Activated B cell treated with CpG ODN at 0.5 μM for 24 hours (primary cell): Measurements from ENCODE around the gene TSNAXIP1. TPM values are rescaled to one million over a fixed set of nuclear protein-coding genes. Genes with fewer than 3 reads are reported as not detected.

ENCODE experiments used
- ATAC-seq: fragments of 200-7000 bp; cut with Tn5 transposase; one replicate; pipeline ENCODE4 v1.10.0; 2021; ENCODE audit warnings: low read depth, mild to moderate bottlenecking, moderate library complexity
- CTCF ChIA-PET: fragments of 350-600 bp; sonication (Branson Sonifier 250); formaldehyde crosslinking; loops from one replicate; lab custom pipeline; 2021; ENCODE audit warnings: antibody characterized with exemption; lab: Charles Lee
- POLR2A ChIA-PET: fragments of 350-600 bp; sonication (Branson Sonifier 250); formaldehyde crosslinking; loops from one replicate; lab custom pipeline; 2021; ENCODE audit warnings: antibody characterized with exemption; lab: Charles Lee
- DNase-seq: peaks from one replicate; pipeline ENCODE4 v3.0.0; 2022
- H3K27ac Mint-ChIP-seq: one replicate; pipeline ENCODE4 v1.8.0; 2020; ENCODE audit warnings: mixed read lengths
- H3K27me3 Mint-ChIP-seq: one replicate; pipeline ENCODE4 v1.8.0; 2021; ENCODE audit warnings: mixed read lengths
- H3K36me3 Mint-ChIP-seq: one replicate; pipeline ENCODE4 v1.8.0; 2021; ENCODE audit warnings: low read depth, mixed read lengths
- H3K4me1 Mint-ChIP-seq: one replicate; pipeline ENCODE4 v1.8.0; 2021; ENCODE audit warnings: mixed read lengths
- H3K4me3 Mint-ChIP-seq: one replicate; pipeline ENCODE4 v1.8.0; 2020; ENCODE audit warnings: mild to moderate bottlenecking, mixed read lengths
- H3K9me3 Mint-ChIP-seq: one replicate; pipeline ENCODE4 v1.8.0; 2020; ENCODE audit warnings: mixed read lengths
- intact Hi-C: fragments of 100-400 bp; cut with micrococcal nuclease; formaldehyde crosslinking; loops from one replicate; pipeline ENCODE4 v1.15.1; 2024
- total RNA-seq: library from RNA; stranded (reverse); gene quantifications from 2 replicates; pipeline ENCODE4 v1.2.3, GENCODE V29; 2022
- TF ChIP-seq, protein P1 (sequence below): fragments of 200-600 bp; IDR thresholded peaks from one replicate; pipeline ENCODE4 v1.8.0; 2022; ENCODE audit warnings: antibody characterized with exemption, mild to moderate bottlenecking

The TSNAXIP1 gene
- total RNA-seq, 1 donor from 2014 or later, result 1.9 TPM

- H3K9me3 Mint-ChIP-seq, result no peaks in the 10 kb centered on the region
- H3K27ac Mint-ChIP-seq, result no peak overlapping the region
Measured at GRCh38 chr16:67837811-67838210, 31.1 kb downstream of the TSNAXIP1 start.

DNA sequence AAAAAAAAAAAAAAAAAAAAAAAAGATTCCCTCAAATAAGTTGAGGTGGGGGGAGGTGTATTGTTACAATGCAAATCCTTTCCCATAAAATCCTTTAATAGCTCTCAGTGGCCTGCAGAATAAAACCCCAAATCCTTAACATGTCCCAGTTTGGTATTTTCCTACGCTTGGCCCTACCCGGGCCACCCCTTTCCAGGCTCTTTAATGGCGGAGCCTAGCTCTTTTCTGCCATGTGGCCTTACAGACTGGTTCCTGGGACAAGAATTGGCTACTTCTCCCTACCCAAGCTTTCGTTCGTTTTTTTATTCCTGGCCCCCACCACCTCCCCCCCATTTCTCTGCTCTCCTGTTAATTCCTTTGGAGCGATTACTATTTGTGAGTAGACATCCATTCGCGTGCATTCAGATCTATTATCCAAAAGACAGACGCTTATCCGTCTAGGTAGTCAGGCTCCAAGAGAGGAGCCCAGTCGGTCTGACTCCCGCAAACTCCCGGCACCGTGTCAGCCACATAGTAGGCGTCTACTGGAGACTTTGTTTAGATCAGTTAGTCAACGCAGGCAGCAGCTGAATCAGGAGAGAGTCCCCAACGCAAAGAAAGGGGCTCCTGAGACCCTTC, 34.6 kb downstream of the TSNAXIP1 start:
- Mint-ChIP-seq H3K4me3 (peak overlapping the region; percentile 95), H3K27me3 (no peaks in the 10 kb centered on the region), H3K36me3 (peaks cover 4% of the 10 kb centered on the region), H3K4me1 (peaks cover 43% of the 10 kb centered on the region), H3K9me3 (no peaks in the 10 kb centered on the region), H3K27ac (peak overlapping the region; percentile 95)
- CTCF ChIA-PET, result interaction anchor here (1.2 kb wide), 1 partner anchor 24 kb away, joined by 4 read pairs; no protein-coding TSS in a partner anchor
- no peak for DNase-seq
- ATAC-seq, result no peak
- POLR2A ChIA-PET, result no interaction called here
- TF ChIP-seq, protein P1, sequence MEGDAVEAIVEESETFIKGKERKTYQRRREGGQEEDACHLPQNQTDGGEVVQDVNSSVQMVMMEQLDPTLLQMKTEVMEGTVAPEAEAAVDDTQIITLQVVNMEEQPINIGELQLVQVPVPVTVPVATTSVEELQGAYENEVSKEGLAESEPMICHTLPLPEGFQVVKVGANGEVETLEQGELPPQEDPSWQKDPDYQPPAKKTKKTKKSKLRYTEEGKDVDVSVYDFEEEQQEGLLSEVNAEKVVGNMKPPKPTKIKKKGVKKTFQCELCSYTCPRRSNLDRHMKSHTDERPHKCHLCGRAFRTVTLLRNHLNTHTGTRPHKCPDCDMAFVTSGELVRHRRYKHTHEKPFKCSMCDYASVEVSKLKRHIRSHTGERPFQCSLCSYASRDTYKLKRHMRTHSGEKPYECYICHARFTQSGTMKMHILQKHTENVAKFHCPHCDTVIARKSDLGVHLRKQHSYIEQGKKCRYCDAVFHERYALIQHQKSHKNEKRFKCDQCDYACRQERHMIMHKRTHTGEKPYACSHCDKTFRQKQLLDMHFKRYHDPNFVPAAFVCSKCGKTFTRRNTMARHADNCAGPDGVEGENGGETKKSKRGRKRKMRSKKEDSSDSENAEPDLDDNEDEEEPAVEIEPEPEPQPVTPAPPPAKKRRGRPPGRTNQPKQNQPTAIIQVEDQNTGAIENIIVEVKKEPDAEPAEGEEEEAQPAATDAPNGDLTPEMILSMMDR, result no peak
- intact Hi-C loops, result no loop called here

More at GRCh38 chr16:67837811-67838210, 31.1 kb downstream of the TSNAXIP1 start:
- ATAC-seq, result no peak
- TF ChIP-seq, protein P1, result no peak
- intact Hi-C loops, result no loop called here
- CTCF ChIA-PET, result no interaction called here
- Mint-ChIP-seq H3K27me3 (no peaks in the 10 kb centered on the region), H3K36me3 (no peaks in the 10 kb centered on the region), H3K4me1 (peaks cover 18% of the 10 kb centered on the region), H3K4me3 (no peak overlapping the region)
- POLR2A ChIA-PET, result interaction anchor here (0.7 kb wide), 1 partner anchor 45 kb away, joined by 4 read pairs; no protein-coding TSS in a partner anchor
- no peak for DNase-seq

DNA sequence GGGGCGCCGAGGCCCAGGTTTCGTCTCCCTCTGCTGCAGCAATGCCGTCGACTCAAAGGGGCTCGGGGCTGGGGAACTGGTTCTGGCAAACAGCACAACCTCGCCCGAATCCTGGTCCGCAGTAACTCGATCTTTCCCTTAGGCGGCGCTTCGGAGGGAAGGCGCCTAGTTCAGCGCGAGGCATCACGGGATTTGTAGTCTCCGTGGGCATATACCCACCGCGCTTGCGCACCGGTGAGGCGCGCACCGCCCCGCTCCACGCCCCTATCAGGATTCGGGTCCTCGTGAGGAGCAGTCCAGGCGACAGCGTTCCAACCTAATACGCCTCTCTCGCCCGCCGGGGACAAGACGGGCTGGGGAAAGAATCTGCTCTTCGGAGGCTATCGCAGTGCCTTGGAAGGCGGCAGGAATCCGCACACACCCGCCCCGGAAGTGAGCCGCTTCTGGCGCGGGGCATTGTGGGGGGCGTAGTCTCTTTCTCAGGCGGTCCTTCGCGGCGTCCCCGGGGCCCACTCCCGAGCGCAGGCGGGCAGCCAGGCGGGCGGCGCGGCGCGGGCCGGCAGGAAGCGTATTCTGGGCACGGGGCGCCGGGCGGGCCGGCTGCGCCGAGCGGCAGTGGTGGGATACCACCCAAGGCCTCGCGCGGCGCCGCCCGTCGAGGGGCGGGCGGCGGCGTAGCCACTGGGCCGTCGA, 35.3 kb downstream of the TSNAXIP1 start, which contains the start of gene THAP11:
TSS of gene THAP11 (plus strand) at position 505 of the 693 bp plus-strand sequence. CDS start 235 bp downstream, outside the sequence.
- TF ChIP-seq, protein P1, result peak; percentile 38
- DNase-seq (peak; percentile 95), ATAC-seq (peak; percentile 54)
- Mint-ChIP-seq H3K36me3 (peaks cover 4% of the 10 kb centered on the region), H3K4me1 (peaks cover 43% of the 10 kb centered on the region), H3K27me3 (no peaks in the 10 kb centered on the region), H3K4me3 (peak within 1 kb of the TSS; percentile 95), H3K27ac (peak within 1 kb of the TSS; percentile 95), H3K9me3 (no peaks in the 10 kb centered on the region)
- intact Hi-C loops, result loop anchor here (1.0 kb wide), 7 partner anchors 9 to 243 kb away; partner anchors contain the start of genes EDC4, GFOD2, NFATC3 and PSKH1
- POLR2A ChIA-PET, result no interaction called here
- CTCF ChIA-PET, result interaction anchor here (1.2 kb wide), 1 partner anchor 25 kb away, joined by 4 read pairs; no protein-coding TSS in a partner anchor

DNA sequence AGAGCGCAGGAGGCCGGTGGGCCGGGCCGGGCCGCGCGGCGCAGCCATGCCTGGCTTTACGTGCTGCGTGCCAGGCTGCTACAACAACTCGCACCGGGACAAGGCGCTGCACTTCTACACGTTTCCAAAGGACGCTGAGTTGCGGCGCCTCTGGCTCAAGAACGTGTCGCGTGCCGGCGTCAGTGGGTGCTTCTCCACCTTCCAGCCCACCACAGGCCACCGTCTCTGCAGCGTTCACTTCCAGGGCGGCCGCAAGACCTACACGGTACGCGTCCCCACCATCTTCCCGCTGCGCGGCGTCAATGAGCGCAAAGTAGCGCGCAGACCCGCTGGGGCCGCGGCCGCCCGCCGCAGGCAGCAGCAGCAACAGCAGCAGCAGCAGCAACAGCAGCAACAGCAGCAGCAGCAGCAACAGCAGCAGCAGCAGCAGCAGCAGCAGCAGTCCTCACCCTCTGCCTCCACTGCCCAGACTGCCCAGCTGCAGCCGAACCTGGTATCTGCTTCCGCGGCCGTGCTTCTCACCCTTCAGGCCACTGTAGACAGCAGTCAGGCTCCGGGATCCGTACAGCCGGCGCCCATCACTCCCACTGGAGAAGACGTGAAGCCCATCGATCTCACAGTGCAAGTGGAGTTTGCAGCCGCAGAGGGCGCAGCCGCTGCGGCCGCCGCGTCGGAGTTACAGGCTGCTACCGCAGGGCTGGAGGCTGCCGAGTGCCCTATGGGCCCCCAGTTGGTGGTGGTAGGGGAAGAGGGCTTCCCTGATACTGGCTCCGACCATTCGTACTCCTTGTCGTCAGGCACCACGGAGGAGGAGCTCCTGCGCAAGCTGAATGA, 36.0 kb downstream of the TSNAXIP1 start:
- H3K27me3 Mint-ChIP-seq, result no peaks in the 10 kb centered on the region
- POLR2A ChIA-PET, result interaction anchor here (0.5 to 3.9 kb wide), 9 partner anchors 9 to 844 kb away, joined by 3 to 21 read pairs (median 3); partner anchors contain the start of genes RANBP10 and TSNAXIP1
- DNase-seq (no peak), ATAC-seq (peak; percentile 16)
- intact Hi-C loops, result loop anchor here (1.0 kb wide), 7 partner anchors 9 to 243 kb away; partner anchors contain the start of genes EDC4, GFOD2, NFATC3 and PSKH1
- H3K4me3 Mint-ChIP-seq, result peak overlapping the region; percentile 91
- H3K9me3 Mint-ChIP-seq, result no peaks in the 10 kb centered on the region
- CTCF ChIA-PET, result interaction anchor here (1.8 kb wide), 1 partner anchor 9 kb away, joined by 5 read pairs; no protein-coding TSS in a partner anchor
- peaks cover 46% of the 10 kb centered on the region for H3K4me1 Mint-ChIP-seq
- peak overlapping the region; percentile 93 for H3K27ac Mint-ChIP-seq
- TF ChIP-seq, protein P1, result no peak
- H3K36me3 Mint-ChIP-seq, result peaks cover 4% of the 10 kb centered on the region
